Epithelial cell of proximal tubule (primary cell): ENCODE results near the gene KPNA4. TPM values are rescaled to one million over a fixed set of nuclear protein-coding genes. Genes with fewer than 3 reads are reported as not detected.
A peak's percentile ranks its signal among the peaks of the same experiment; 100 is the strongest.
"Not testable (repeated sequence)": the region's sequence is repeated elsewhere in the genome, so short reads cannot be mapped to it uniquely, and the experiment has no call there.

Experiments
- DNase-seq: peaks from one replicate; pipeline ENCODE4 v3.0.0-alpha.2; 2011; ENCODE audit warnings: low read depth
- H3K4me3 ChIP-seq: 2 replicates; pipeline ENCODE4 v1.5.1; 2011; ENCODE audit warnings: low read depth, mild to moderate bottlenecking, low read length
- CTCF ChIP-seq: conservative IDR thresholded peaks from 2 replicates; pipeline ENCODE4 v1.5.1; 2012; ENCODE audit warnings: low read depth, mild to moderate bottlenecking, low read length
- total RNA-seq: library from RNA; depleted of rRNA; stranded (reverse); fragments of >200 nt; gene quantifications from 2 replicates; pipeline ENCODE4 v1.2.3, GENCODE V29; 2015

KPNA4 gene
- total RNA-seq, 1 donor from 2014 or later: 17.0 TPM

- no peak for TF ChIP-seq CTCF
- no peak for DNase-seq
- H3K4me3 ChIP-seq: no peak overlapping the region
These were observed 109.5 kb downstream of the KPNA4 start for GRCh38 chr3:160455846-160456245.

GRCh38 chr3:160454995-160455394 is 110.4 kb downstream of the KPNA4 start:
- H3K4me3 ChIP-seq: no peak overlapping the region
- TF ChIP-seq CTCF: no peak
- no peak for DNase-seq

- H3K4me3 ChIP-seq, DNase-seq: not testable (repeated sequence)
These were observed 113.1 kb downstream of the KPNA4 start for GRCh38 chr3:160452251-160452650.

GRCh38 chr3:160451602-160452001 is 113.8 kb downstream of the KPNA4 start:
- H3K4me3 ChIP-seq: no peak overlapping the region
- TF ChIP-seq CTCF: no peak
- no peak for DNase-seq

GRCh38 chr3:160450846-160451245 is 114.5 kb downstream of the KPNA4 start:
- no peak for TF ChIP-seq CTCF
- peak; percentile 75 for DNase-seq
- no peak overlapping the region for H3K4me3 ChIP-seq

GRCh38 chr3:160449636-160450598 is 115.5 kb downstream of the KPNA4 start, which contains the start of gene TRIM59:
TSS of gene TRIM59 (minus strand) at chr3:160449786. CDS start at chr3:160439183, 10,603 bp downstream.
- peak within 1 kb of the TSS; percentile 87 for H3K4me3 ChIP-seq
- TF ChIP-seq CTCF: peak; percentile 22
- peak; percentile 67 for DNase-seq

GRCh38 chr3:160448845-160449635 is 116.3 kb downstream of the KPNA4 start:
- peak overlapping the region; percentile 87 for H3K4me3 ChIP-seq
- TF ChIP-seq CTCF: no peak
- no peak for DNase-seq
